Fibroblast of mammary gland (primary cell): Measurements from ENCODE around the gene LARGE1.
"Not testable (repeated sequence)": the region's sequence is repeated elsewhere in the genome, so short reads cannot be mapped to it uniquely, and the experiment has no call there.

Experiments
- DNase-seq: peaks from one replicate; pipeline ENCODE4 v3.0.0-alpha.2; 2010; ENCODE audit warnings: low read depth
- H3K4me3 ChIP-seq: 2 replicates; pipeline ENCODE4 v1.5.1; 2011; ENCODE audit warnings: low read depth, mild to moderate bottlenecking, low read length, moderate library complexity; ENCODE audit not compliant: control insufficient read depth
- TF ChIP-seq, protein P1 (sequence below): conservative IDR thresholded peaks from 2 replicates; pipeline ENCODE4 v1.5.1; 2011; ENCODE audit warnings: low read depth, low read length, inconsistent platforms; ENCODE audit not compliant: control insufficient read depth, insufficient read depth

The LARGE1 gene

DNA sequence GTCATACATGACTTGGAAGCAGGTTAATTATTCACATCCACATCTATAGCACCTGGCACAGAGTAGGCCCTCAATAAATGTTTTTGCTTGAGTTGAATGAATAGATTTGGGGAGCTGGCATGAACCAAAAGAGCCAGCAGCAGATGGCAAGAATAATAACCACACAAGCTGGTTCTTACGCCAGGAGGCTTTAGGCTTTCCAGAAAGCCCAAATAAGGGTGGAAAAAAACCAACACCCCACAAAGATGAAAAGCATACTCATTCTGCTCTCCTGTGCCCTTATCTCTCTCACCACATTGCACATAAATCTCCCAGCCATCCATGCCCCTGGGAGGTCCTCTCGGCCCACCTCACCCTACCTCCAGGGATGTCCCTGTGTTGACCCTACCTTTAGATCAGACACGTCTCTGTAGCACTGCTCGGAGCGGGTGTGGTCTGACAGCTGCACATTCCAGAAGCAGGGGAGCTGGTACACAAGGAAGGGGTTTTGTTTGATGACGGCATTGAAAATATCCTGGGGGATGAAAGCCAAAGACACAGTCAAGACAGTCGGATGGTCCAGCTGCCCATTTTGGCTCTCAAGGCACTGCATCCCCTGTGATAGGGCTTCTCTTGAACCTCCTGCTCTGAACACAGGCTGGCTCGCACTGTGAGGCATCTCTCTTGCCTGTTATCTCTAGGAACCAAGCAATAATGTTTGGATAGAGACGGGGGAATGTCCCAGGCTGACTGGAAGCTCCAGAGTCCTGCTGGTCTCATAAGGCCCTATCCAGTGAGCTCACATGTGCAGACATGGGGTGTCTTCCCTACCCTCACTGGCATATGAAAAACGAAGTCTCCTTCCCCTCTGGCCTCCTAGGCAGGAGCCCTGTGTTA, 538.5 kb downstream of the LARGE1 start:
- TF ChIP-seq, protein P1, sequence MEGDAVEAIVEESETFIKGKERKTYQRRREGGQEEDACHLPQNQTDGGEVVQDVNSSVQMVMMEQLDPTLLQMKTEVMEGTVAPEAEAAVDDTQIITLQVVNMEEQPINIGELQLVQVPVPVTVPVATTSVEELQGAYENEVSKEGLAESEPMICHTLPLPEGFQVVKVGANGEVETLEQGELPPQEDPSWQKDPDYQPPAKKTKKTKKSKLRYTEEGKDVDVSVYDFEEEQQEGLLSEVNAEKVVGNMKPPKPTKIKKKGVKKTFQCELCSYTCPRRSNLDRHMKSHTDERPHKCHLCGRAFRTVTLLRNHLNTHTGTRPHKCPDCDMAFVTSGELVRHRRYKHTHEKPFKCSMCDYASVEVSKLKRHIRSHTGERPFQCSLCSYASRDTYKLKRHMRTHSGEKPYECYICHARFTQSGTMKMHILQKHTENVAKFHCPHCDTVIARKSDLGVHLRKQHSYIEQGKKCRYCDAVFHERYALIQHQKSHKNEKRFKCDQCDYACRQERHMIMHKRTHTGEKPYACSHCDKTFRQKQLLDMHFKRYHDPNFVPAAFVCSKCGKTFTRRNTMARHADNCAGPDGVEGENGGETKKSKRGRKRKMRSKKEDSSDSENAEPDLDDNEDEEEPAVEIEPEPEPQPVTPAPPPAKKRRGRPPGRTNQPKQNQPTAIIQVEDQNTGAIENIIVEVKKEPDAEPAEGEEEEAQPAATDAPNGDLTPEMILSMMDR = no peak
- DNase-seq = no peak

GRCh38 chr22:33380789-33381530, 539.3 kb downstream of the LARGE1 start:
- DNase-seq = peak; percentile 87
- TF ChIP-seq, protein P1 = no peak
- H3K4me3 ChIP-seq = no peak overlapping the region

More for the DNA sequence above, 538.5 kb downstream of the LARGE1 start:
- H3K4me3 ChIP-seq = no peak overlapping the region

DNA sequence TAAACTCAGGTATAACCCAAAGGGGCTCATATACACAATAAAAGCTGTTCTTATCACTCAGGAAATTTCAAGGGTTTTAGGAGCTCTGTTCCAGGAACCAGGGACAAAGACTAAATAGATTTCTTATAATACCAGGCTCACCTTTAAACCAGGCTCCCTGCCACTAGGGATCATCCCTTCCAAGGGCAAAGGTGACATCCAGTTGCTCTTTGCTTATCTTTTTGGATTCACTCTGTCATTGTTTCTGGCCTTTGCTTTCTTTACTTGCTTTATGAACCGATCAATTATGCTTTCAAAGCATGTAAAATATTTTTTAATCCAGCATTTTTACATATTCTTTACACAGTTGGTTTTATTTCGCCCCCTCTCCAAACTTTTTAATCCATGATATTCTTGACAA, 540.4 kb downstream of the LARGE1 start:
- DNase-seq = no peak
- TF ChIP-seq, protein P1 = no peak

GRCh38 chr22:33372875-33373274, 547.4 kb downstream of the LARGE1 start:
- TF ChIP-seq, protein P1 = no peak
- H3K4me3 ChIP-seq = no peak overlapping the region
- no peak for DNase-seq

More for the DNA sequence above, 540.4 kb downstream of the LARGE1 start:
- no peak overlapping the region for H3K4me3 ChIP-seq

DNA sequence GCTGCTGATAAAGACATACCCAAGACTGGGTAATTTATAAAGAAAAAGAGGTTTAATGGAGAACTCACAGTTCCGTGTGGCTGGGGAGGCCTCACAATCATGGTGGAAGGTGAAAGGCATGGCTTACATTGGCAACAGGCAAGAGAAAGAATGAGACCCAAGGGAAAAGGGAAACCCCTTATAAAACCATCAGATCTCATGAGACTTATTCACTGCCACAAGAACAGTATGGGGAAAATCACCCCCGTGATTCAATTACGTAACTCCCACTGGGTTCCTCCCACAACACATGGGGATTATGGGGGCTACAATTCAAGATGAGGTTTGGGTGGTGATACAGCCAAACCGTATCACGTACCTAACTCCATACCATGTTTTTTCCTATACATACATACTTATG, 557.0 kb downstream of the LARGE1 start:
- DNase-seq, H3K4me3 ChIP-seq: not testable (repeated sequence)

- TF ChIP-seq, protein P1 = no peak
- H3K4me3 ChIP-seq = no peak overlapping the region
- DNase-seq = no peak
Observed at GRCh38 chr22:33362702-33363101, 557.6 kb downstream of the LARGE1 start.

DNA sequence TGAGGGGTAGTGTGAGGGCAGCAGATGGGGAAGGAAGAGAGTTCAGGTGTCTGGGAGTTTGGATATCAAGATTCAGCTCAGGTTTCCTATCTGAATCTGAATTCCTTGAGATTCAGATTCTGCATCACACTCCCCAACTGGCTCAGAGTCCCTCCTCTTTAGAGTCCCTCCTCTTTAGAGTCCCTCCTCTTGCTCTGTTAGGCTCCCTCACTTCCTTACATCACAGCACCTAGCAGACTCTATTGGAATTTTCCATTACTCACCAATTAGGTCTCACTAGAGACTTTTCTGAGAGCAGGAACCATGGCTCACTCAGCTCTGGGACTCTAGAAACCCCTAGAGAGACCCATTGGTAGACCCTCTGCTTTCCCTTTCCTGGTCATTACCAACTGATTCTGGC, 558.7 kb downstream of the LARGE1 start:
- H3K4me3 ChIP-seq = no peak overlapping the region
- DNase-seq = peak; percentile 5
- TF ChIP-seq, protein P1 = no peak
